DOHH2 (cell line): ENCODE measurements around the gene CIDEA.

Experiments
- H3F3A ChIP-seq: fragments of 200-600 bp; sonication (generic), shearing (Covaris generic); 2 replicates; pipeline ENCODE4 v1.6.0; 2016; ENCODE audit warnings: antibody characterized with exemption, mild to moderate bottlenecking; ENCODE audit not compliant: control insufficient read depth, insufficient read depth
- H3K27ac ChIP-seq: fragments of 200-600 bp; sonication (generic); 2 replicates; pipeline ENCODE4 v1.5.1; 2014; ENCODE audit warnings: low read depth, mild to moderate bottlenecking, low read length, moderate library complexity
- H3K27me3 ChIP-seq: fragments of 200-600 bp; sonication (generic); 2 replicates; pipeline ENCODE4 v1.6.1; 2014; ENCODE audit warnings: mild to moderate bottlenecking, low read length, mixed read lengths; ENCODE audit not compliant: control insufficient read depth
- H3K36me3 ChIP-seq: fragments of 200-600 bp; sonication (generic); 2 replicates; pipeline ENCODE4 v1.6.1; 2014; ENCODE audit warnings: mild to moderate bottlenecking, low read length, moderate library complexity, mixed read lengths; ENCODE audit not compliant: control insufficient read depth
- H3K4me1 ChIP-seq: fragments of 200-600 bp; sonication (generic); 2 replicates; pipeline ENCODE4 v1.6.1; 2014; ENCODE audit warnings: mild to moderate bottlenecking, low read length, mixed read lengths; ENCODE audit not compliant: control insufficient read depth
- H3K4me2 ChIP-seq: fragments of 200-600 bp; sonication (generic); 2 replicates; pipeline ENCODE4 v1.6.0; 2014; ENCODE audit warnings: mild to moderate bottlenecking, low read length, moderate library complexity
- H3K4me3 ChIP-seq: fragments of 200-600 bp; sonication (generic); 2 replicates; pipeline ENCODE4 v1.5.1; 2014; ENCODE audit warnings: mild to moderate bottlenecking, low read length, mixed read lengths
- H3K79me2 ChIP-seq: fragments of 200-600 bp; sonication (generic); 2 replicates; pipeline ENCODE4 v1.6.1; 2014; ENCODE audit warnings: mild to moderate bottlenecking, low read length, mixed read lengths; ENCODE audit not compliant: control insufficient read depth
- H3K9me2 ChIP-seq: fragments of 200-600 bp; sonication (generic); replicated peaks from 2 replicates; pipeline ENCODE4 v1.6.1; 2014; ENCODE audit warnings: mild to moderate bottlenecking, low read length, mixed read lengths; ENCODE audit not compliant: control insufficient read depth
- H3K9me3 ChIP-seq: fragments of 200-600 bp; sonication (generic); 2 replicates; pipeline ENCODE4 v1.6.1; 2014; ENCODE audit warnings: antibody characterized with exemption, low read length, mixed read lengths; ENCODE audit not compliant: control insufficient read depth, insufficient read depth
- H4K20me1 ChIP-seq: fragments of 200-600 bp; sonication (generic); 2 replicates; pipeline ENCODE4 v1.6.0; 2014; ENCODE audit warnings: low read depth, mild to moderate bottlenecking, antibody characterized with exemption, low read length, moderate library complexity; ENCODE audit not compliant: control insufficient read depth, insufficient read depth
- CTCF ChIP-seq: fragments of 200-600 bp; sonication (generic); IDR thresholded peaks from one replicate; pipeline ENCODE4 v1.5.1; 2014; ENCODE audit warnings: antibody characterized with exemption, mild to moderate bottlenecking, low read depth, low read length; ENCODE audit not compliant: poor library complexity, severe bottlenecking
- EZH2phosphoT487 ChIP-seq: fragments of 200-600 bp; sonication (generic); IDR thresholded peaks from 2 replicates; pipeline ENCODE4 v1.6.1; 2017; ENCODE audit warnings: borderline replicate concordance, mild to moderate bottlenecking, antibody characterized with exemption, low read length, moderate library complexity, mixed read lengths

Gene CIDEA

DNA sequence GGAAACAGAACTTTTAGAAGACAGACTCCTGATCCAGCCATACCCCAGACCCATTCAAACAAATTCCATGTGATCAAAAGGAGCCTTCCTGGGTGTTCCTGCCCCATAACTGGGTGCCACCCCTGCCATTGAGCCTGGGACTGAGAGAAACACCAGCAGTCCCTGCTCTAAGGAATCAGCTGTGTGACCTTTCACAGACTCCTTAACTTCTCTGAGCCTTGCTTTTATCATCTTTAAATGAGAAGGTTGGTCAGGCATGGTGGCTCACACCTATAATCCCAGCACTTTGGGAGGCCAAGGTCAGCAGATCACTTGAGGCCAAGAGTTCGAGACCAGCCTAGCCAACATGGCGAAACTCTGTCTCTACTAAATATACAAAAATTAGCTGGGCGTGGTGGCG, 20.6 kb downstream of the CIDEA start:
- Histone ChIP-seq H3K27ac (no peak overlapping the region), H3F3A (no peaks in the 10 kb centered on the region)

GRCh38 chr18:12276736-12277554, 22.8 kb downstream of the CIDEA start:
- no peak overlapping the region for H3K4me3 ChIP-seq
- no peaks in the 10 kb centered on the region for H4K20me1 ChIP-seq
- TF ChIP-seq CTCF: no peak
- TF ChIP-seq EZH2phosphoT487: no peak
- no peaks in the 10 kb centered on the region for H3K36me3 ChIP-seq
- H3F3A ChIP-seq: no peaks in the 10 kb centered on the region
- no peaks in the 10 kb centered on the region for H3K79me2 ChIP-seq
- no peak overlapping the region for H3K27ac ChIP-seq
- no peak overlapping the region for H3K4me2 ChIP-seq
- H3K9me3 ChIP-seq: no peaks in the 10 kb centered on the region
- H3K27me3 ChIP-seq: peaks cover 3% of the 10 kb centered on the region; the same call in 1 of the 2 replicates
- no peaks in the 10 kb centered on the region for H3K9me2 ChIP-seq
- no peaks in the 10 kb centered on the region for H3K4me1 ChIP-seq

More for the DNA sequence above, 20.6 kb downstream of the CIDEA start:
- Histone ChIP-seq H3K36me3 (no peaks in the 10 kb centered on the region), H3K4me2 (no peak overlapping the region), H3K9me3 (no peaks in the 10 kb centered on the region), H3K4me3 (no peak overlapping the region), H3K9me2 (no peaks in the 10 kb centered on the region), H3K27me3 (peaks cover 3% of the 10 kb centered on the region; the same call in 1 of the 2 replicates), H3K4me1 (no peaks in the 10 kb centered on the region), H4K20me1 (no peaks in the 10 kb centered on the region), H3K79me2 (no peaks in the 10 kb centered on the region)
- TF ChIP-seq CTCF: no peak
- no peak for TF ChIP-seq EZH2phosphoT487

DNA sequence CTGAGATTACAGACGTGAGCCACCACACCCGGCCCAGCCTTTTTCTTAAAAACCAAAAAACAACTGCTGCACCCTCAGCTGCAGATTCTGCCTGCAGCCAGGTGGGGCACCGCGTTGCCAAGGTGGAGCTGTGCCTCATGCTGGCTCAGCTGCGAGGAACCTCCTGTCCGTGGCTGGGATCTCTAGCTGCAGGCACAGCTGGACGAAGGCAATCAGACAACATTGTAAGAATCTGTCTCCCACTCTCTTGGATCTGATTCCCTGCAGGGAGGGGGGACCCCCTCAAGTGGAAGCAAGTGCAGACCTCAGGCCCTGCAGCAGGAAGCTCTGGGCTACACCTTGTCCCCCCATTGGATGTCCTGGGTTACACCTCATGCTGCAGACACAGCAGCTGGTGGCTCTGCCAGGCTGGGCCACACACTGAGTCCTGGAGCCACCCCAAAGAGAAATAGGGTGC, 24.1 kb downstream of the CIDEA start:
- Histone ChIP-seq H3F3A (no peaks in the 10 kb centered on the region), H3K27ac (no peak overlapping the region), H4K20me1 (no peaks in the 10 kb centered on the region), H3K27me3 (no peaks in the 10 kb centered on the region), H3K4me2 (no peak overlapping the region), H3K9me2 (no peaks in the 10 kb centered on the region), H3K79me2 (no peaks in the 10 kb centered on the region), H3K9me3 (no peaks in the 10 kb centered on the region), H3K4me3 (no peak overlapping the region), H3K4me1 (no peaks in the 10 kb centered on the region), H3K36me3 (no peaks in the 10 kb centered on the region)
- no peak for TF ChIP-seq CTCF
- TF ChIP-seq EZH2phosphoT487: no peak
